Measurements from ENCODE around the gene MOV10. TPM values are rescaled to one million over a fixed set of nuclear protein-coding genes. Genes with fewer than 3 reads are reported as not detected.
A peak's percentile ranks its signal among the peaks of the same experiment; 100 is the strongest.

Gene MOV10
- polyA plus RNA-seq, 1 donor (not counting 4 experiments of a cell fraction or from before 2014, with no cell fraction given), result 28.6 TPM

DNA sequence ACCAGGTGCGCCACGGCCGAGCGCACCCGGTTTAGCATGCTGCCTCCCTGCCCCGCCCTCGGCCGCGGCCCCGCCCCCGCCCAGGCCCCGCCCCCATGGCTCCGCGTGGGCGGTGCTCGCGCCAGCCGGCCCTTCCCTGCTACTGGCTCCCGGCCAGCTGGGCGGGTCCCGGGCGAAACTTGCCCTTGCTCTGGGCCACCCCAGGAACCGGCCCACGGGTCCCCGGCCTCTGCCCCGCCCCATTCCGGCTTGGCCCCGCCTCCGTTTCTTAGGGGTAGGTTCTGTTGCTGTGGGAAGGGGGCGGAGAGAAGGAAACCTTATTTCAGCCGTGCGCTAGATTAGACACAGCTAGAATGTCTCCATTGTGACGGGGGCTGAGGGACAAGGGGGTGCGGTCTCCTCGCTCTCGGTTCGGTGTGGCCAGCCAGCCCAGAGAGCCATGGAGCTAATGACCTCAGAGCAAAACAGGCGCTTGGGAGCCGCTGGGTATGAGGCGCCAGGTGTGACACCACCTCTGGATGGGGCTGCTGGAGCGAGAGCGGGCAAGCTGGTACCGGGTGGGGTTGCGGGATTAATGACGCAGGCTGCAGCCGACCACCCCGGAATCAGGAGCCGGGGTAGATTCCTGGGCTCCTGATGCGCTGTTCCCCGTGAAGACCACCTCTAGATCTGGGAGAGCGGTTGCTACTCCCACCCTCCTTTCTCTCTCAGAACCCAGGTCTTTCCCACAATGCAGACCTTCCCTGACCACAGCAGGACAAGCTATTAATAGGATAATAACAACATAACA is 41.0 kb downstream of the MOV10 start, which contains the start of gene PPM1J:
Gene PPM1J, minus strand, starts transcription at position 69 of the 790 bp plus-strand sequence. Its CDS starts 31 bp downstream, at position 38.
- Histone ChIP-seq H3K4me3 (ENCODE audit: control insufficient read depth in 2 of 3, extremely low read depth in 1 of 3, insufficient read depth in 2 of 3, low read depth in 1 of 3, low read length in 3 of 3) (peak within 1 kb of the TSS; percentile 69 to 89 (median 83)), H3K36me3 (ENCODE audit: control insufficient read depth in 2 of 2, extremely low read depth in 1 of 2, insufficient read depth in 2 of 2, low read length in 2 of 2) (peaks cover 5 to 7% of the 10 kb centered on the region in 2 experiments), H3K27ac (ENCODE audit: control insufficient read depth, insufficient read depth, low read length) (peak within 1 kb of the TSS; percentile 75), H3K9me1 (ENCODE audit: control insufficient read depth, extremely low read depth, insufficient read depth, low read length) (no peaks in the 10 kb centered on the region), H3K4me1 (ENCODE audit: control insufficient read depth, extremely low read depth, insufficient read depth, low read length) (peaks cover 8% of the 10 kb centered on the region), H3K4me2 (ENCODE audit: control insufficient read depth, extremely low read depth, insufficient read depth, low read depth, low read length) (peak within 1 kb of the TSS; percentile 100), H3K9me3 (ENCODE audit: control insufficient read depth, low read depth, low read length) (no peaks in the 10 kb centered on the region), H4K20me1 (ENCODE audit: control insufficient read depth, extremely low read depth, insufficient read depth, low read length) (no peaks in the 10 kb centered on the region), H3K27me3 (ENCODE audit: control insufficient read depth, extremely low read depth, insufficient read depth, low read length) (no peaks in the 10 kb centered on the region), H3K79me2 (ENCODE audit: control insufficient read depth, insufficient read depth, low read length) (no peaks in the 10 kb centered on the region), H3K9ac (ENCODE audit: control insufficient read depth, extremely low read depth, insufficient read depth, low read length) (peak within 1 kb of the TSS; percentile 78), H2AFZ (ENCODE audit: control insufficient read depth, low read length) (peak within 1 kb of the TSS; percentile 97)
- DNase-seq (ENCODE audit: low read depth, low spot score) (peak; percentile 71), FAIRE-seq (no peak)
- dilution Hi-C loops (cut with MboI; ENCODE audit: extremely low pct_ligation_motif_present, low sequenced_read_pairs), result loop anchor here (5.0 kb wide), 1 partner anchor 67 kb away; no protein-coding TSS in a partner anchor
- TF ChIP-seq EZH2 (IDR thresholded peaks at IDR 0.05; ENCODE audit: low read length), result no peak
- TF ChIP-seq, protein P1, sequence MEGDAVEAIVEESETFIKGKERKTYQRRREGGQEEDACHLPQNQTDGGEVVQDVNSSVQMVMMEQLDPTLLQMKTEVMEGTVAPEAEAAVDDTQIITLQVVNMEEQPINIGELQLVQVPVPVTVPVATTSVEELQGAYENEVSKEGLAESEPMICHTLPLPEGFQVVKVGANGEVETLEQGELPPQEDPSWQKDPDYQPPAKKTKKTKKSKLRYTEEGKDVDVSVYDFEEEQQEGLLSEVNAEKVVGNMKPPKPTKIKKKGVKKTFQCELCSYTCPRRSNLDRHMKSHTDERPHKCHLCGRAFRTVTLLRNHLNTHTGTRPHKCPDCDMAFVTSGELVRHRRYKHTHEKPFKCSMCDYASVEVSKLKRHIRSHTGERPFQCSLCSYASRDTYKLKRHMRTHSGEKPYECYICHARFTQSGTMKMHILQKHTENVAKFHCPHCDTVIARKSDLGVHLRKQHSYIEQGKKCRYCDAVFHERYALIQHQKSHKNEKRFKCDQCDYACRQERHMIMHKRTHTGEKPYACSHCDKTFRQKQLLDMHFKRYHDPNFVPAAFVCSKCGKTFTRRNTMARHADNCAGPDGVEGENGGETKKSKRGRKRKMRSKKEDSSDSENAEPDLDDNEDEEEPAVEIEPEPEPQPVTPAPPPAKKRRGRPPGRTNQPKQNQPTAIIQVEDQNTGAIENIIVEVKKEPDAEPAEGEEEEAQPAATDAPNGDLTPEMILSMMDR (optimal IDR thresholded peaks at IDR 0.05 in 1 of 3, IDR thresholded peaks at IDR 0.05 in 1 of 3, conservative IDR thresholded peaks at IDR 0.05 in 1 of 3; ENCODE audit: extremely low read depth in 1 of 3, insufficient read depth in 2 of 3, low read length in 3 of 3), result no peak

DNA sequence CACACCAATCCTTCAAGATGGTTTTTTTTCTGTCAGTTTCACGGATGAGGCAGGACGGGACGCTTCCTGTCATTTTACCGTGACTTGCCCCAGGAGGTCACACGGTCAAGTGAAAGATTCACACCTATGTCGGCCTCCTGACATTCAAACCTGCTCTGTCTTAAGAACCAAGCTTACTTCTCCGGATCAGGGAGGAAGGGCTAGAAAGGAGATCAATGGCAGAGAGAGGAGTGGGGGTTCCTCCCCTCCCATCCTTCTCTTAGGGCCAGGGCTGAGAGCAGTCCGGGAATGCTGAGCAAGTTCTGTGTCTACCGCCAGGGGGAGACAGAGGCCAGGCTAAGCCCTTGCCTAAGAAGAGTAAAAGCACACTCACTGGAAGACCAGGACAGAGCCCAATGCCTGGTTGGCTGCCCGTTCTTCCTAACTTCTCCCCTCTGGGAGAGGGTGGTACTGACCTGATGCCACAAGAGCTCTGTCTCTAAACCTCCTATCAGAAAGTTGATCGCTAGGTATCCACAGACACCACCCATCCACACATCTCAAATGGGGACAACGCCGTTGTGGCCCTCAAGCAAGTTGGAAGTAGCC is 41.8 kb downstream of the MOV10 start:
- no peaks in the 10 kb centered on the region for H3K79me2 ChIP-seq (ENCODE audit: control insufficient read depth, insufficient read depth, low read length)
- peaks cover under 1 to 4% of the 10 kb centered on the region in 2 experiments for H3K36me3 ChIP-seq (ENCODE audit: control insufficient read depth in 2 of 2, extremely low read depth in 1 of 2, insufficient read depth in 2 of 2, low read length in 2 of 2)
- DNase-seq (ENCODE audit: low read depth, low spot score), result peak; percentile 80
- H3K9me1 ChIP-seq (ENCODE audit: control insufficient read depth, extremely low read depth, insufficient read depth, low read length), result no peaks in the 10 kb centered on the region
- no peak for TF ChIP-seq EZH2 (IDR thresholded peaks at IDR 0.05; ENCODE audit: low read length)
- TF ChIP-seq, protein P1 (optimal IDR thresholded peaks at IDR 0.05 in 1 of 3, IDR thresholded peaks at IDR 0.05 in 1 of 3, conservative IDR thresholded peaks at IDR 0.05 in 1 of 3; ENCODE audit: extremely low read depth in 1 of 3, insufficient read depth in 2 of 3, low read length in 3 of 3), result peak; percentile 96 to 98 (median 97)
- H4K20me1 ChIP-seq (ENCODE audit: control insufficient read depth, extremely low read depth, insufficient read depth, low read length), result no peaks in the 10 kb centered on the region
- peak overlapping the region; percentile 78 for H3K9ac ChIP-seq (ENCODE audit: control insufficient read depth, extremely low read depth, insufficient read depth, low read length)
- H3K9me3 ChIP-seq (ENCODE audit: control insufficient read depth, low read depth, low read length), result no peaks in the 10 kb centered on the region
- H3K4me2 ChIP-seq (ENCODE audit: control insufficient read depth, extremely low read depth, insufficient read depth, low read depth, low read length), result peak overlapping the region; percentile 100
- peak overlapping the region; percentile 69 to 83 (median 80) for H3K4me3 ChIP-seq (ENCODE audit: control insufficient read depth in 2 of 3, extremely low read depth in 1 of 3, insufficient read depth in 2 of 3, low read depth in 1 of 3, low read length in 3 of 3)
- H2AFZ ChIP-seq (ENCODE audit: control insufficient read depth, low read length), result peak overlapping the region; percentile 97
- peak; percentile 92 for FAIRE-seq
- H3K4me1 ChIP-seq (ENCODE audit: control insufficient read depth, extremely low read depth, insufficient read depth, low read length), result peaks cover 8% of the 10 kb centered on the region
- peak overlapping the region; percentile 75 for H3K27ac ChIP-seq (ENCODE audit: control insufficient read depth, insufficient read depth, low read length)
- dilution Hi-C loops (cut with MboI; ENCODE audit: extremely low pct_ligation_motif_present, low sequenced_read_pairs), result loop anchor here (5.0 kb wide), 1 partner anchor 66 kb away; no protein-coding TSS in a partner anchor
- no peaks in the 10 kb centered on the region for H3K27me3 ChIP-seq (ENCODE audit: control insufficient read depth, extremely low read depth, insufficient read depth, low read length)
